ENCODE measurements around the gene TMEM14A.
"Not testable (repeated sequence)": the region's sequence is repeated elsewhere in the genome, so short reads cannot be mapped to it uniquely, and the experiment has no call there.

GRCh38 chr6:52655941-52656340 lies 15.0 kb upstream of the TMEM14A start:
- not testable (repeated sequence) for TF ChIP-seq GABPA (IDR thresholded peaks at IDR 0.05; ENCODE audit: low read depth)
- TF ChIP-seq, protein P1, sequence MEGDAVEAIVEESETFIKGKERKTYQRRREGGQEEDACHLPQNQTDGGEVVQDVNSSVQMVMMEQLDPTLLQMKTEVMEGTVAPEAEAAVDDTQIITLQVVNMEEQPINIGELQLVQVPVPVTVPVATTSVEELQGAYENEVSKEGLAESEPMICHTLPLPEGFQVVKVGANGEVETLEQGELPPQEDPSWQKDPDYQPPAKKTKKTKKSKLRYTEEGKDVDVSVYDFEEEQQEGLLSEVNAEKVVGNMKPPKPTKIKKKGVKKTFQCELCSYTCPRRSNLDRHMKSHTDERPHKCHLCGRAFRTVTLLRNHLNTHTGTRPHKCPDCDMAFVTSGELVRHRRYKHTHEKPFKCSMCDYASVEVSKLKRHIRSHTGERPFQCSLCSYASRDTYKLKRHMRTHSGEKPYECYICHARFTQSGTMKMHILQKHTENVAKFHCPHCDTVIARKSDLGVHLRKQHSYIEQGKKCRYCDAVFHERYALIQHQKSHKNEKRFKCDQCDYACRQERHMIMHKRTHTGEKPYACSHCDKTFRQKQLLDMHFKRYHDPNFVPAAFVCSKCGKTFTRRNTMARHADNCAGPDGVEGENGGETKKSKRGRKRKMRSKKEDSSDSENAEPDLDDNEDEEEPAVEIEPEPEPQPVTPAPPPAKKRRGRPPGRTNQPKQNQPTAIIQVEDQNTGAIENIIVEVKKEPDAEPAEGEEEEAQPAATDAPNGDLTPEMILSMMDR (IDR thresholded peaks at IDR 0.05; ENCODE audit: insufficient read depth, low read length), result not testable (repeated sequence)

All from HL-60 (cell line).